NT2/D1 (cell line): Measurements from ENCODE around the gene RASA1.

Experiments
- SUZ12 ChIP-seq: IDR thresholded peaks from 2 replicates; pipeline ENCODE4 v1.6.1; 2011; ENCODE audit not compliant: insufficient read length, insufficient read depth; ENCODE audit errors: extremely low read depth
- ZNF274 ChIP-seq: IDR thresholded peaks from 2 replicates; pipeline ENCODE4 v1.6.1; 2011; ENCODE audit warnings: mild to moderate bottlenecking, low read depth, low read length

DNA sequence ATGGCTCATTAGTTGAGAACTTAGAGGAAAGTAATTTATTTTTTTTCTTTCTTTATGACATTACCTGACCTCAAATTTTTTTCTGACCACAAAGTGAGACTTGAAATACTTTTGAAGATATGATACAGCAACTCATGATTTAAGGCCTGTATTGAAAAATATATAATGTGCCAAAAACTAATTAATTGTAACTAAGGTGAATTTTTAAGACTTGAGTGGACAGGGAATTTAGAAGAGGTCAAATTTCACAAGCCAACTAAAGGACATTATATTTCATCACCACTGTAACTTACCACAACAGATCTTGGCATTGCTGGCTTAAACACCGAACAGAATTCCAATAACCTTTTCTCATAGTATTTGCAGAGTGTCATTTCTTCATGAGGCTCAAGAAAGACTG lies 143.2 kb downstream of the RASA1 start:
- TF ChIP-seq SUZ12: no peak
- TF ChIP-seq ZNF274: no peak
